ENCODE results near the gene NUDT19. TPM values are rescaled to one million over a fixed set of nuclear protein-coding genes. Genes with fewer than 3 reads are reported as not detected.

Gene NUDT19
- total and polyA plus RNA-seq, 9 of the 15 experiments (the other 6 are each of a cell fraction or from before 2014, with no cell fraction given), result 9.6 to 38.6 (median 14.4) TPM

- TF ChIP-seq HOMEZ (CRISPR knock-in tag; IDR thresholded peaks at IDR 0.05) (no peak), SPI1 (IDR thresholded peaks at IDR 0.05; ENCODE audit: borderline replicate concordance, low read depth, low read length) (no peak), ZKSCAN1 (IDR thresholded peaks at IDR 0.05; ENCODE audit: low read depth, low read length) (0 out of 2 replicates have a peak, but pooled peaks have one; percentile 20), XRCC5 (IDR thresholded peaks at IDR 0.05; ENCODE audit: low read depth, low read length) (no peak), BCL6 (CRISPR knock-in tag; IDR thresholded peaks at IDR 0.05) (no peak), DPF2 (IDR thresholded peaks at IDR 0.05) (0 out of 2 replicates have a peak, but pooled peaks have one; percentile 36), FOXJ2 (tag; IDR thresholded peaks at IDR 0.05) (no peak), NCOA1 (IDR thresholded peaks at IDR 0.05; ENCODE audit: low read depth) (no peak), SRSF1 (IDR thresholded peaks at IDR 0.05; ENCODE audit: low read depth, low read length) (no peak), CBX2 (IDR thresholded peaks at IDR 0.05; ENCODE audit: insufficient read depth, low read length, poor library complexity, severe bottlenecking) (no peak), HDAC8 (tag; IDR thresholded peaks at IDR 0.05) (no peak), ZNF668 (CRISPR knock-in tag; IDR thresholded peaks at IDR 0.05) (no peak), ZBED1 (IDR thresholded peaks at IDR 0.05) (no peak), NFIC (IDR thresholded peaks at IDR 0.05) (no peak), CTCFL (IDR thresholded peaks at IDR 0.05; ENCODE audit: borderline replicate concordance, insufficient read depth, low read depth, low read length, poor library complexity, severe bottlenecking) (no peak), KAT7 (CRISPR knock-in tag; IDR thresholded peaks at IDR 0.05; ENCODE audit: borderline replicate concordance) (0 out of 2 replicates have a peak, but pooled peaks have one; percentile 1), TBP (optimal IDR thresholded peaks at IDR 0.05; ENCODE audit: low read depth, low read length) (peak; percentile 55), SMAD3 (CRISPR knock-in tag; conservative IDR thresholded peaks at IDR 0.05) (no peak), XRCC3 (IDR thresholded peaks at IDR 0.05) (no peak), ZNF639 (CRISPR knock-in tag; conservative IDR thresholded peaks at IDR 0.05 in 1 of 2, IDR thresholded peaks at IDR 0.05 in 1 of 2) (peak in 1 of 2 experiments; percentile 47; a peak in 1 of 4 replicates), TFAP4 (CRISPR knock-in tag; IDR thresholded peaks at IDR 0.05; ENCODE audit: borderline replicate concordance) (peak; percentile 90; the same call in 1 of the 2 replicates), CBFA2T2 (conservative IDR thresholded peaks at IDR 0.05) (peak; percentile 29), EGR1 (conservative IDR thresholded peaks at IDR 0.05) (peak; percentile 43; the same call in 1 of the 2 replicates), SP1 (CRISPR knock-in tag; IDR thresholded peaks at IDR 0.05) (peak; percentile 88)
These were observed 16.5 kb upstream of the NUDT19 start, which contains the start of gene ANKRD27 (continued) for GRCh38 chr19:32674931-32675719.

Data from K562 (cell line).